ENCODE measurements around the gene C16orf46.

The C16orf46 gene

GRCh38 chr16:81073560-81074330, 3.3 kb downstream of the C16orf46 start:
- DNase-seq (ENCODE audit: low spot score) = no peak

GRCh38 chr16:81071805-81072204, 5.2 kb downstream of the C16orf46 start:
- no peak for DNase-seq (ENCODE audit: low spot score)

- no peak for DNase-seq (ENCODE audit: low spot score)
Measured at GRCh38 chr16:81070979-81071378, 6.1 kb downstream of the C16orf46 start.

GRCh38 chr16:81069063-81069462, 8.0 kb downstream of the C16orf46 start:
- no peak for DNase-seq (ENCODE audit: low spot score)

GRCh38 chr16:81067166-81067565, 9.9 kb downstream of the C16orf46 start:
- no peak for DNase-seq (ENCODE audit: low spot score)

- DNase-seq (ENCODE audit: low spot score) = no peak
Measured at GRCh38 chr16:81066681-81067080, 10.4 kb downstream of the C16orf46 start.

GRCh38 chr16:81061871-81062608, 15.0 kb downstream of the C16orf46 start:
- no peak for DNase-seq (ENCODE audit: low spot score)

GRCh38 chr16:81061307-81061640, 15.8 kb downstream of the C16orf46 start:
- no peak for DNase-seq (ENCODE audit: low spot score)

GRCh38 chr16:81060576-81061306, 16.3 kb downstream of the C16orf46 start:
- no peak for DNase-seq (ENCODE audit: low spot score)

GRCh38 chr16:81053761-81054160, 23.3 kb downstream of the C16orf46 start:
- no peak for DNase-seq (ENCODE audit: low spot score)

GRCh38 chr16:81042821-81043220, 34.2 kb downstream of the C16orf46 start:
- no peak for DNase-seq (ENCODE audit: low spot score)

- DNase-seq (ENCODE audit: low spot score) = no peak
Measured at GRCh38 chr16:81041696-81042095, 35.3 kb downstream of the C16orf46 start.

- DNase-seq (ENCODE audit: low spot score) = no peak
Measured at GRCh38 chr16:81040842-81041241, 36.2 kb downstream of the C16orf46 start.

GRCh38 chr16:81040131-81040530, 36.9 kb downstream of the C16orf46 start:
- no peak for DNase-seq (ENCODE audit: low spot score)

- DNase-seq (ENCODE audit: low spot score) = no peak
Measured at GRCh38 chr16:81036751-81037350, 40.2 kb downstream of the C16orf46 start.

- no peak for DNase-seq (ENCODE audit: low spot score)
Measured at GRCh38 chr16:81035975-81036750, 40.9 kb downstream of the C16orf46 start.

- peak; percentile 87 for DNase-seq (ENCODE audit: low spot score)
Measured at GRCh38 chr16:81035398-81035974, 41.6 kb downstream of the C16orf46 start, which contains the start of gene ATMIN. Gene ATMIN, plus strand, starts transcription at chr16:81035842. Its CDS starts 29 bp downstream, at chr16:81035871.

- DNase-seq (ENCODE audit: low spot score) = no peak
Measured at GRCh38 chr16:81029930-81030604, 47.0 kb downstream of the C16orf46 start.

GRCh38 chr16:81026429-81026828, 50.6 kb downstream of the C16orf46 start:
- DNase-seq (ENCODE audit: low spot score) = no peak

GRCh38 chr16:81018496-81018895, 58.5 kb downstream of the C16orf46 start:
- DNase-seq (ENCODE audit: low spot score) = no peak

- DNase-seq (ENCODE audit: low spot score) = no peak
Measured at GRCh38 chr16:81014672-81015071, 62.4 kb downstream of the C16orf46 start.
